Liver (tissue), 9 donors: Measurements from ENCODE around the gene EIF1AD. TPM values are rescaled to one million over a fixed set of nuclear protein-coding genes. Genes with fewer than 3 reads are reported as not detected.

Experiments used
- DNase-seq: peaks from one replicate; pipeline ENCODE4 v3.0.0-alpha.2; 2017; ENCODE audit warnings: low spot score
- H3K27ac ChIP-seq, 2 donors: one replicate each; pipeline ENCODE4 v1.7.0; 2013; ENCODE audit warnings: inconsistent platforms in 2 of 2, low read length in 2 of 2, control low read depth in 1 of 2, low read depth in 1 of 2, mild to moderate bottlenecking in 1 of 2
- H3K27me3 ChIP-seq, 4 donors: one replicate each; pipeline versions ENCODE4 v1.6.1 to v1.7.0; 2013; ENCODE audit warnings: low read length in 3 of 4, inconsistent platforms in 1 of 4, mild to moderate bottlenecking in 1 of 4, moderate library complexity in 1 of 4; ENCODE audit not compliant: control insufficient read depth in 4 of 4, insufficient read depth in 4 of 4
- H3K36me3 ChIP-seq, 4 donors: one replicate each; pipeline versions ENCODE4 v1.6.1 to v1.7.0; 2013; ENCODE audit warnings: low read length in 3 of 4, mild to moderate bottlenecking in 3 of 4, low read depth in 1 of 4, moderate library complexity in 1 of 4; ENCODE audit not compliant: control insufficient read depth in 4 of 4, insufficient read depth in 3 of 4
- H3K4me1 ChIP-seq, 4 donors: one replicate each; pipeline versions ENCODE4 v1.6.1 to v1.7.0; 2013; ENCODE audit warnings: low read length in 3 of 4, mild to moderate bottlenecking in 3 of 4, moderate library complexity in 1 of 4; ENCODE audit not compliant: control insufficient read depth in 4 of 4, insufficient read depth in 4 of 4
- H3K4me3 ChIP-seq, 3 donors: one replicate each; pipeline versions ENCODE4 v1.6.1 to v1.7.0; 2013; ENCODE audit warnings: low read length in 3 of 3, control low read depth in 1 of 3, low read depth in 1 of 3, mild to moderate bottlenecking in 1 of 3
- H3K9ac ChIP-seq, 2 donors: one replicate each; pipeline ENCODE4 v1.7.0; 2013; ENCODE audit warnings: low read length in 2 of 2, mild to moderate bottlenecking in 2 of 2, moderate library complexity in 2 of 2, control low read depth in 1 of 2, low read depth in 1 of 2
- H3K9me3 ChIP-seq, 4 donors: one replicate each; pipeline versions ENCODE4 v1.6.1 to v1.7.0; 2013; ENCODE audit warnings: low read length in 3 of 4; ENCODE audit not compliant: control insufficient read depth in 4 of 4
- EGR1 ChIP-seq, 2 donors: IDR thresholded peaks; 2 replicates each; pipeline ENCODE4 v1.6.1; 2016 to 2018; ENCODE audit warnings: antibody characterized with exemption in 2 of 2, low read depth in 2 of 2
- FOXA1 ChIP-seq: IDR thresholded peaks from 2 replicates; pipeline ENCODE4 v1.6.1; 2016; ENCODE audit warnings: antibody characterized with exemption
- HNF4A ChIP-seq, 2 donors: conservative IDR thresholded peaks; 2 replicates each; pipeline ENCODE4 v1.6.1; 2016; ENCODE audit warnings: antibody characterized with exemption in 2 of 2, mild to moderate bottlenecking in 2 of 2
- HNF4G ChIP-seq: IDR thresholded peaks from 2 replicates; pipeline ENCODE4 v1.6.1; 2016; ENCODE audit warnings: antibody characterized with exemption
- NR2F2 ChIP-seq: IDR thresholded peaks from 2 replicates; pipeline ENCODE4 v1.6.1; 2016; ENCODE audit warnings: antibody characterized with exemption
- RXRA ChIP-seq, 2 donors: IDR thresholded peaks; 2 replicates each; pipeline ENCODE4 v1.6.1; 2017 to 2018; ENCODE audit warnings: antibody characterized with exemption in 2 of 2, mild to moderate bottlenecking in 1 of 2
- SP1 ChIP-seq: IDR thresholded peaks from 2 replicates; pipeline ENCODE4 v1.6.1; 2018; ENCODE audit warnings: antibody characterized with exemption, mild to moderate bottlenecking
- YY1 ChIP-seq: IDR thresholded peaks from 2 replicates; pipeline ENCODE4 v1.6.1; 2016; ENCODE audit warnings: antibody characterized with exemption, mild to moderate bottlenecking
- WGBS: extraction: QIAGEN DNeasy Blood & Tissue Kit; methylation state at CpG from one replicate; pipeline ENCODE4 v1.1.7; 2013; 5-methylcytosine and 5-hydroxymethylcytosine counted together
- polyA plus RNA-seq, 2 donors: library from polyadenylated mRNA; stranded (reverse) in 1 of 2; unstranded in 1 of 2; fragments of 200-250 nt in 1 of 2; fragments of >200 nt in 1 of 2; fragmentation: Nextera tagmentation in 1 of 2; extraction: Ambion mirVana in 1 of 2; gene quantifications; one replicate each; pipeline versions ENCODE4 v1.2.1 to v1.2.3, GENCODE V29; 2013 to 2015
- total RNA-seq, 2 donors: library from RNA; depleted of rRNA; stranded (reverse); fragments of >200 nt; gene quantifications; one replicate each; pipeline ENCODE4 v1.2.3, GENCODE V29; 2014
- TF ChIP-seq, protein P1 (sequence below): IDR thresholded peaks from 2 replicates; pipeline ENCODE4 v1.6.1; 2016; ENCODE audit warnings: antibody characterized with exemption
- TF ChIP-seq, protein P2 (sequence below): fragments of 150-350 bp; IDR thresholded peaks from 2 replicates; pipeline ENCODE4 v1.5.1; 2017; ENCODE audit warnings: improper control_type of control experiment, low read depth, low read length; ENCODE audit not compliant: missing input control
- TF ChIP-seq, protein P3 (sequence below): IDR thresholded peaks from 2 replicates; pipeline ENCODE4 v1.6.1; 2016; ENCODE audit warnings: antibody characterized with exemption, mild to moderate bottlenecking
- TF ChIP-seq, protein P4 (sequence below): IDR thresholded peaks from 2 replicates; pipeline ENCODE4 v1.6.1; 2016; ENCODE audit warnings: antibody characterized with exemption
- donor health status: healthy.
- donor health status: healthy.
- donor health status: healthy.
- donor health status: healthy.
- donor health status: healthy.

EIF1AD gene
- total and polyA plus RNA-seq, 4 donors, result 6.3 to 18.2 (median 14.2) TPM

DNA sequence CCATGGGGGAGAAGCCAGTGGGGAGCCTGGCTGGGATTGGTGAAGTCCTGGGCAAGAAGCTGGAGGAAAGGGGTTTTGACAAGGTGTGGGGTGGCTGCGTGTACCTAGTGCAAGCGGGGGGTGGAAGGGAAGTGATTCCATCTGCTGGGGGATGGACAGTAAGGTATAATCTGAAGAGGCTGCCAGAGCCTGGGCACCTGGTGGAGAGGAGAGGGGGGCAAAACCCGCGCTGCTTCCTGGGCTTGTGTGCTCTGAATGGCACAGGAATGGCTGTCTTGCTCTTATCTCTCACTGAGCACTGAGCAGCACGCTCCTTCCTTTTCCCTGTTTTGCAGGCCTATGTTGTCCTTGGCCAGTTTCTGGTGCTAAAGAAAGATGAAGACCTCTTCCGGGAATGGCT lies 1.3 kb upstream of the EIF1AD start:
- H3K4me1 ChIP-seq, result peaks cover 4 to 30% (median 21%) of the 10 kb centered on the region in 4 donors
- 76% methylated on average over 6 of the region's 6 CpGs for WGBS
- peak overlapping the region in 1 of 2 donors; percentile 30 for H3K9ac ChIP-seq
- H3K27ac ChIP-seq, result peak overlapping the region; percentile 88 to 97
- H3K9me3 ChIP-seq, result no peaks in the 10 kb centered on the region
- peaks cover 2 to 29% (median 21%) of the 10 kb centered on the region in 4 donors for H3K36me3 ChIP-seq
- no peak for TF ChIP-seq YY1
- no peak for TF ChIP-seq FOXA1
- TF ChIP-seq HNF4G, result no peak
- TF ChIP-seq, protein P1, sequence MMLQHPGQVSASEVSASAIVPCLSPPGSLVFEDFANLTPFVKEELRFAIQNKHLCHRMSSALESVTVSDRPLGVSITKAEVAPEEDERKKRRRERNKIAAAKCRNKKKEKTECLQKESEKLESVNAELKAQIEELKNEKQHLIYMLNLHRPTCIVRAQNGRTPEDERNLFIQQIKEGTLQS, result no peak
- no peak for TF ChIP-seq HNF4A (conservative IDR thresholded peaks at IDR 0.05)
- TF ChIP-seq SP1, result no peak
- DNase-seq, result no peak
- no peaks in the 10 kb centered on the region for H3K27me3 ChIP-seq
- H3K4me3 ChIP-seq, result peak overlapping the region; percentile 77 to 97 (median 92)

DNA sequence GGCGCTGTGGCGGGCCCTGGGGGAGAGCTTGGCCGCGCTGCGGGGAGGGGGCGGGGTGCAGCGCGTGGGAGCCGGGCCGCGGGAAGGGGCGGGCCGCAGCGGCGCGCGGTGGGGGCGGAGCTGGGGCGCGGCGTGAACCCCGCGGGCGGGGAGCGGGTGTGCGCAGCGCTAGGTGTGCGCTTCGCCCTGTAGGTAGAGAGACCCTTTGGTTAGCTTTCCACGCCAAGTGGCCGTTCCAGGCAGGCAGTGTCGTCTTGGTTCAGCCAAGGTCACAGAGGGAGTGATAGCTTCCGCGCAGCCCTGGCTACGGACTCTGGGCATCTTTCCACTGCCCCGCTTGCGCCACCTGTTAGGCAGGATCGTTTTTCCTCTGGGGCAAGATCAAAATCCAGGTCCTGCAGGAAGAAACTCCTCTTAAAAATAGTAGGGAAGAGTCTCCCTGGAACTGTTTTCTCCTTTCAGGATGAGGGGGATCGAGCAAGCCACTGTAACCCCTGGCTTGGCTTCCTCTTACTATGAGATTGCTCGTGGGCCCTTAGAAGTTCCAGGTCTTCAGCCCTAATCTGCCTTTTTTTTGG lies 780 bp upstream of the EIF1AD start:
- H3K4me1 ChIP-seq, result peaks cover 4 to 30% (median 21%) of the 10 kb centered on the region in 4 donors
- peak overlapping the region; percentile 3 to 30 for H3K9ac ChIP-seq
- H3K9me3 ChIP-seq, result no peaks in the 10 kb centered on the region
- no peaks in the 10 kb centered on the region for H3K27me3 ChIP-seq
- under 1% methylated on average over 40 of the region's 40 CpGs for WGBS
- no peak for DNase-seq
- peak overlapping the region; percentile 88 to 97 for H3K27ac ChIP-seq
- peak overlapping the region; percentile 77 to 97 (median 92) for H3K4me3 ChIP-seq
- TF ChIP-seq FOXA1 (no peak), NR2F2 (no peak), RXRA (IDR thresholded peaks at IDR 0.05) (peak in 1 of 2 donors; percentile 13), EGR1 (IDR thresholded peaks at IDR 0.05; ENCODE audit: low read depth in 2 of 2) (no peak), SP1 (no peak), HNF4A (conservative IDR thresholded peaks at IDR 0.05) (peak; percentile 28 to 37)
- TF ChIP-seq, protein P1, result no peak
- peaks cover 2 to 34% (median 26%) of the 10 kb centered on the region in 4 donors for H3K36me3 ChIP-seq

DNA sequence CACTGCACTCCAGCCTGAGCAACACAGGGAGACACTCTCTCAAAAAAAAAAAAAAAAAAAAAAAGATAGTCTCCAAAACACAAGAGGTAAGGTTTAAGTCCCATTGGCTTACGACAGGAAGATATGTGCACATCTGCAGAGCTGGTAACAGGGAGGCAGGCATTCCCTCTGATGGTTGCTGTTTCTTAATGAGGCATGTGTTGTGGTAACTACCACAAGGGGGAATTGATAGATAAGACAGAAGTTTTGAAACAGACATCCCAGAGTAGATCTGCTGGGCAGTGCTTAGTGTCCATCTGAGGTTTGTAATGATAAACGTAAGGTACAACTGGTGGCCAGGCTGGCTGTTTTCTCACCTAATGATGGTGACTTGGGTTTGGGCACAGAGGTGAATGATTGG lies 4.7 kb downstream of the EIF1AD start:
- Histone ChIP-seq H3K9ac (no peak overlapping the region), H3K9me3 (no peaks in the 10 kb centered on the region), H3K27ac (no peak overlapping the region), H3K36me3 (peaks cover 2 to 35% (median 31%) of the 10 kb centered on the region in 4 donors), H3K4me3 (no peak overlapping the region), H3K27me3 (no peaks in the 10 kb centered on the region), H3K4me1 (peaks cover 0 to 17% (median 9%) of the 10 kb centered on the region in 4 donors)
- TF ChIP-seq, protein P2, sequence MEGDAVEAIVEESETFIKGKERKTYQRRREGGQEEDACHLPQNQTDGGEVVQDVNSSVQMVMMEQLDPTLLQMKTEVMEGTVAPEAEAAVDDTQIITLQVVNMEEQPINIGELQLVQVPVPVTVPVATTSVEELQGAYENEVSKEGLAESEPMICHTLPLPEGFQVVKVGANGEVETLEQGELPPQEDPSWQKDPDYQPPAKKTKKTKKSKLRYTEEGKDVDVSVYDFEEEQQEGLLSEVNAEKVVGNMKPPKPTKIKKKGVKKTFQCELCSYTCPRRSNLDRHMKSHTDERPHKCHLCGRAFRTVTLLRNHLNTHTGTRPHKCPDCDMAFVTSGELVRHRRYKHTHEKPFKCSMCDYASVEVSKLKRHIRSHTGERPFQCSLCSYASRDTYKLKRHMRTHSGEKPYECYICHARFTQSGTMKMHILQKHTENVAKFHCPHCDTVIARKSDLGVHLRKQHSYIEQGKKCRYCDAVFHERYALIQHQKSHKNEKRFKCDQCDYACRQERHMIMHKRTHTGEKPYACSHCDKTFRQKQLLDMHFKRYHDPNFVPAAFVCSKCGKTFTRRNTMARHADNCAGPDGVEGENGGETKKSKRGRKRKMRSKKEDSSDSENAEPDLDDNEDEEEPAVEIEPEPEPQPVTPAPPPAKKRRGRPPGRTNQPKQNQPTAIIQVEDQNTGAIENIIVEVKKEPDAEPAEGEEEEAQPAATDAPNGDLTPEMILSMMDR, result no peak
- TF ChIP-seq, protein P1, result no peak
- TF ChIP-seq, protein P3, sequence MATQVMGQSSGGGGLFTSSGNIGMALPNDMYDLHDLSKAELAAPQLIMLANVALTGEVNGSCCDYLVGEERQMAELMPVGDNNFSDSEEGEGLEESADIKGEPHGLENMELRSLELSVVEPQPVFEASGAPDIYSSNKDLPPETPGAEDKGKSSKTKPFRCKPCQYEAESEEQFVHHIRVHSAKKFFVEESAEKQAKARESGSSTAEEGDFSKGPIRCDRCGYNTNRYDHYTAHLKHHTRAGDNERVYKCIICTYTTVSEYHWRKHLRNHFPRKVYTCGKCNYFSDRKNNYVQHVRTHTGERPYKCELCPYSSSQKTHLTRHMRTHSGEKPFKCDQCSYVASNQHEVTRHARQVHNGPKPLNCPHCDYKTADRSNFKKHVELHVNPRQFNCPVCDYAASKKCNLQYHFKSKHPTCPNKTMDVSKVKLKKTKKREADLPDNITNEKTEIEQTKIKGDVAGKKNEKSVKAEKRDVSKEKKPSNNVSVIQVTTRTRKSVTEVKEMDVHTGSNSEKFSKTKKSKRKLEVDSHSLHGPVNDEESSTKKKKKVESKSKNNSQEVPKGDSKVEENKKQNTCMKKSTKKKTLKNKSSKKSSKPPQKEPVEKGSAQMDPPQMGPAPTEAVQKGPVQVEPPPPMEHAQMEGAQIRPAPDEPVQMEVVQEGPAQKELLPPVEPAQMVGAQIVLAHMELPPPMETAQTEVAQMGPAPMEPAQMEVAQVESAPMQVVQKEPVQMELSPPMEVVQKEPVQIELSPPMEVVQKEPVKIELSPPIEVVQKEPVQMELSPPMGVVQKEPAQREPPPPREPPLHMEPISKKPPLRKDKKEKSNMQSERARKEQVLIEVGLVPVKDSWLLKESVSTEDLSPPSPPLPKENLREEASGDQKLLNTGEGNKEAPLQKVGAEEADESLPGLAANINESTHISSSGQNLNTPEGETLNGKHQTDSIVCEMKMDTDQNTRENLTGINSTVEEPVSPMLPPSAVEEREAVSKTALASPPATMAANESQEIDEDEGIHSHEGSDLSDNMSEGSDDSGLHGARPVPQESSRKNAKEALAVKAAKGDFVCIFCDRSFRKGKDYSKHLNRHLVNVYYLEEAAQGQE, result no peak
- TF ChIP-seq EGR1 (IDR thresholded peaks at IDR 0.05; ENCODE audit: low read depth in 2 of 2) (no peak), HNF4G (no peak)
- TF ChIP-seq, protein P4, sequence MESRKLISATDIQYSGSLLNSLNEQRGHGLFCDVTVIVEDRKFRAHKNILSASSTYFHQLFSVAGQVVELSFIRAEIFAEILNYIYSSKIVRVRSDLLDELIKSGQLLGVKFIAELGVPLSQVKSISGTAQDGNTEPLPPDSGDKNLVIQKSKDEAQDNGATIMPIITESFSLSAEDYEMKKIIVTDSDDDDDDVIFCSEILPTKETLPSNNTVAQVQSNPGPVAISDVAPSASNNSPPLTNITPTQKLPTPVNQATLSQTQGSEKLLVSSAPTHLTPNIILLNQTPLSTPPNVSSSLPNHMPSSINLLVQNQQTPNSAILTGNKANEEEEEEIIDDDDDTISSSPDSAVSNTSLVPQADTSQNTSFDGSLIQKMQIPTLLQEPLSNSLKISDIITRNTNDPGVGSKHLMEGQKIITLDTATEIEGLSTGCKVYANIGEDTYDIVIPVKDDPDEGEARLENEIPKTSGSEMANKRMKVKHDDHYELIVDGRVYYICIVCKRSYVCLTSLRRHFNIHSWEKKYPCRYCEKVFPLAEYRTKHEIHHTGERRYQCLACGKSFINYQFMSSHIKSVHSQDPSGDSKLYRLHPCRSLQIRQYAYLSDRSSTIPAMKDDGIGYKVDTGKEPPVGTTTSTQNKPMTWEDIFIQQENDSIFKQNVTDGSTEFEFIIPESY, result no peak
- DNase-seq, result no peak
- 90% methylated on average over 2 of the region's 2 CpGs for WGBS
